Midbrain (tissue), 1 donor: Measurements from ENCODE around the gene ZNF112.
"Not testable (repeated sequence)": the region's sequence is repeated elsewhere in the genome, so short reads cannot be mapped to it uniquely, and the experiment has no call there.

Experiments
- DNase-seq: peaks from one replicate; lab custom pipeline; 2025; lab: John Stamatoyannopoulos, UW

ZNF112 gene

DNA sequence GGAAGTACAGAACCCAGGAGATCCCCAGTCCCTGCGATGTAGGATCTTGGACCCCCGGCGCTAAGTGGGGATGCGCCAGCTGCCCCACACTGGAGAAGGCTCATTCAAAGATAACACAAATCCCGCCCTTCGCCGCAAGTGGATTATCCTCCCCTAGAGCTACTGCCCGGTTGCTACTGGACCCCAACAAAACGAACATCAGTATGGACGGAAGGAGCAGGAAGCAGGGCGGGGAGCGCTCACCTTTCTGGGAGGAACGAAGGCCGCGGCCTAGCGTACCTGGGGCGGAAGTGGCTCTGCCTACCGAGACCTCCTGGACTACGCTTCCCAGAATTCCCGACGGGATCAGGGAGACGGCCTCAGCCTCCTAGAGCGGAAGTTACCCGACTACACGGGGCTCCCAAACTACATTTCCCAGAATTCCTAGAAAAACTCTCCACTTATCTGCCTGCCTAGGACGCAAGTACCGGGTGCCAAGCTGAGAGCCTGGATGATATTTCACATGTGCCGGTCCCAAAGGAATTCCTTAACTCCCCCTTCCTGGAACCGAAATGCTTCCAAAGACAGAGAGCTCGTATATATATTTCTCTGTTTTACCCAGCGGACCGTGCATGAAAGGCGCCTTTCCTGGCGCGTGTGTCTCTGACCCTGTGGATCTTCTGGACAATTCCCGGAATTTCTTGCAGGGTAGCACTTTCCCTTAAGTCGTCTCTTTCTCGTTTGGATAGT, at the start of gene ZNF112:
TSS of gene ZNF112 (minus strand) at position 298 of the 729 bp plus-strand sequence. CDS start 16,141 bp downstream, outside the sequence.
- DNase-seq = peak; percentile 98

GRCh38 chr19:44401139-44402115, 44.9 kb upstream of the ZNF112 start, which contains the start of gene ZNF285:
TSS of gene ZNF285 (minus strand) at chr19:44401608. CDS start at chr19:44397213, 4,395 bp downstream.
- DNase-seq = no peak

- DNase-seq = not testable (repeated sequence)
These were observed 32.8 kb upstream of the ZNF112 start for GRCh38 chr19:44389268-44389667.

- no peak for DNase-seq
These were observed 18.3 kb upstream of the ZNF112 start for GRCh38 chr19:44374789-44375188.

- DNase-seq = no peak
These were observed 15.5 kb upstream of the ZNF112 start for GRCh38 chr19:44371815-44372480.

- DNase-seq = no peak
These were observed 10.5 kb upstream of the ZNF112 start for GRCh38 chr19:44367024-44367423.

DNA sequence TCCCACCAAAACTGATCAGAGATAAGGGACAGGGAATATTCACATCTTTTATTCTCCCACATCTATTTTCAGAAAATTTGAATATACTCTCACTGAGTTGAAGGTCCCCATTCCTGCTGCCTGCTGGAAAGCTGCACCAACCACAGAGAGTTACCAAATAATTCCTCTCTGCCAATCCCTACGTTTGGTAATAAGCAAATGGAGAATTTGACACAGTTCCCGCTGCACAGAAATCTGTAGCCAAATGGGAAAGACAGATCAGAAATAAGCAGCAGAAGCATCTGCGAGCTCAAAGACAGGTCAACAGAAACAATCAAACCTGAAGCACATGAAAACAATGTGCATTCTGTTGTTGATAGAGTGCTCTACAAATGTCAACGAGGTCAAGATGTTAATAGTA, 9.9 kb downstream of the ZNF112 start:
- DNase-seq = no peak

DNA sequence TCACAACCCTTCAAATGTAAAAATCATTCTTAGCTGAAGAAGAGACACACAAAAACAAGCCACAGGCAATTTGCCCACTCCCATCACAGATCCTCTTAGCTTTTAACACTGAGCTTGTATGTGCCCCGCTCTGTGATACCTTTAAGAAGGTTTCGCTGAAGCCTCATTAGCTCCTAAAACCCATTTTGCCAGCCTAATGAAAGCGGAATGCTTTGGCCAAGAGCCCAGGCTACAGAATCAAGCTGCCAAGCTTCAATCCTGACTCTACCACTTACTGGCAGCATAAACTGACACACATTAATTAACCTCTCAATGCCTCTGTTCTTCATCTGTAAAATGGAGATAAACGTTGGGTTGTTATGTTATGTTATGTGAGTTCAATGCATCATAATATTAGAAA, 10.5 kb downstream of the ZNF112 start:
- peak; percentile 52 for DNase-seq

DNA sequence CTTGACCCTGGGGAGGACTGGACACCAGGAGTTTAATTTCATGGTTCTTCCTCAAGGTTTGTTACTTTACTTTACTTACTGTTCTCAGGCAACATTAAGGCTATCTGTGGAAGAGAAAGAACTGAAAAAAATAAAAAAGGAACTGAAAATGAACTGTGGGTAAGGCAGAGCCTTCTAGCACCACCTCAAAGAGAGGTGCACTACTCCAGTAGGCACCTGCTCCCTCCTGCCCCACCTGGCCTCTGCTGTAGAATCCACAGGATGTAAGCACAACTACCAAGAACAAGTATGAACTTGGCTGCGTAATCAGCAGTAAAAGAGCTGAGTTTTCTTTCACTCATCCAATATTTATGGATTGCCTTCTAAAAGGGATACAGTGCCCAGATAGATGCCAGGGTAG, 12.2 kb downstream of the ZNF112 start:
- DNase-seq = no peak

DNA sequence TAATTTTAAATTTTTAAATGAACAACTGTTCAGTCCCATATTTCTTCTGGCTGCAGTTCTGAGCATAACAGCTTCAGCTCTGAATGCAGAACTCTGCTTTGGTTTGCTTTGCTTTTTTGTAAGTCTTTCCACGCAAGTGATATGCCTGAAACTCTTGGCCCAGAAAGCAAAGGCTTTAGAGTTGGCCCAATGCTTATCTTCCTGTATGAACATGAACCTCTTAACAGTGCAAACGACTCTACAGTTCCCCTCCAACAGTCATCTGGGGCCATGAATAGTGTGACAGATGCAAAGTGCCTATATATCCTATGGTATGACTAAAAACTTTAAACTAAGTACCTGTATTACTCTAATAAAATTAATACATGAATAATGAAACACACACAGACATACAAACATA, 14.7 kb downstream of the ZNF112 start:
- DNase-seq = no peak

GRCh38 chr19:44334639-44335038, 21.8 kb downstream of the ZNF112 start:
- DNase-seq = not testable (repeated sequence)

DNA sequence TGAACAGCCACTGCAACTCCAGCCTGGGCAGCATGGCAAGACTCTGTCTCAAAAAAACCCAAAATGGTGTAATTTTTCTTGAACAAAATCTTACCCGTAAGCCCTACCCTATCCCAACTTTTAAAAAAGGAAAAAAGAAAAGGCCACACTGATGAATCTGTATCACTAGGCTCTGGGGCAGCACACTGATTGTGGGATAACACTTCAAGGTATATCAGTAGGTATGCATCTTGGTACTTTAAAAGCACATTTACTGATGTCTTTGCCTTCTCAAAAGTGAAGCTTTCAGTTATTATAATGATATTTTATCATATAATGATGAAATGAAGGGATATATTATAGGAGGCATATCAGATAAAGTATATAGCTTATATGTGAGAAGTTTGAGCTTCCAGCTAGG, 24.3 kb downstream of the ZNF112 start:
- DNase-seq = no peak

DNA sequence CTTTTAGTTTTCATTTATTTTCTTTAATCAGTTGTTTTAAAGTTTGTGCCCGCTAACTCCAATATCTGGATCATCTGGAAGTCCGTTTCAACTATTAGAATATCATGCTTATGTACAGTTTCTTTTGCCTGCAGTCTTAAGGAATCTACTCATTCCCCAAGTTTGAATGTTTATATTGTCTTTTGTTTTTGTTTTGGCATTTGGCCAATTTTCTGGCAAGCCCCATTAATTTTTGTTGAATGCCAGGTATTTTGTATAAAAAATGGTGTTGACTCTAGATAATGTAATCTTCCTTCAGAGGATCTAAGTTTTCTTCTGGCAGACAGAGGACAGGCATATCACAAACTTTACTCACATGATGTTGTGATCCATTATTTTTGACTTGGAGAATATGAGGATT, 40.6 kb downstream of the ZNF112 start:
- no peak for DNase-seq

- no peak for DNase-seq
These were observed 43.2 kb downstream of the ZNF112 start for GRCh38 chr19:44313231-44313630.

GRCh38 chr19:44308011-44308410, 48.5 kb downstream of the ZNF112 start:
- no peak for DNase-seq

DNA sequence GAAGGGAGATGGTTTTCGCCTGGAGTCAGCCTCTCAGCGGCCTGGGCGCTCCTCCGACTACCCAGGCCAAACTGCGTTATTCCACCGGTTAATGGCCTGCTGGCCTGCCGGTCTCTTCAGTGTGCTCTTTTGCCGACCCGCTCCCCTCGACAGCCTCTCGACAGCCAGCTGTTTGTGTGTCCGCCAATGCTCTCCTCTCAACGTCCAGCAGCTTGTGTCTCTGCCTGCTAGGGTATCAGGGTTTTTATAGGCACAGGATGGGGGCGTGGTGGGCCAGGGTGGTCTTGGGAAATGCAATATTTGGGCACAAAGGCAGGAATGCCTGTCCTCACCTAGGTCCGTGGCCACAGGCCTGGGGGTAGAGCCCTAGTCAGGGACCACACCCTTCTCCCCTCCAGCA, 50.2 kb downstream of the ZNF112 start:
- DNase-seq = no peak

- no peak for DNase-seq
These were observed 51.0 kb downstream of the ZNF112 start for GRCh38 chr19:44305457-44305856.

GRCh38 chr19:44304659-44305193, 51.8 kb downstream of the ZNF112 start, which contains the start of gene ZNF235:
TSS of gene ZNF235 (minus strand) at chr19:44305025. CDS start at chr19:44303404, 1,621 bp downstream.
- DNase-seq = peak; percentile 97

- DNase-seq = peak; percentile 6
These were observed 52.4 kb downstream of the ZNF112 start for GRCh38 chr19:44303976-44304568.

GRCh38 chr19:44303320-44303719, 53.2 kb downstream of the ZNF112 start:
- no peak for DNase-seq

- no peak for DNase-seq
These were observed 71.5 kb downstream of the ZNF112 start for GRCh38 chr19:44284968-44285367.
